NCI-H1694 (cell line): Measurements from ENCODE around the gene AGXT.
A peak's percentile ranks its signal among the peaks of the same experiment; 100 is the strongest.
"Not testable (repeated sequence)": the region's sequence is repeated elsewhere in the genome, so short reads cannot be mapped to it uniquely, and the experiment has no call there.

Experiments
- DNase-seq: peaks from one replicate; lab custom pipeline; 2025; lab: John Stamatoyannopoulos, UW

Gene AGXT

DNA sequence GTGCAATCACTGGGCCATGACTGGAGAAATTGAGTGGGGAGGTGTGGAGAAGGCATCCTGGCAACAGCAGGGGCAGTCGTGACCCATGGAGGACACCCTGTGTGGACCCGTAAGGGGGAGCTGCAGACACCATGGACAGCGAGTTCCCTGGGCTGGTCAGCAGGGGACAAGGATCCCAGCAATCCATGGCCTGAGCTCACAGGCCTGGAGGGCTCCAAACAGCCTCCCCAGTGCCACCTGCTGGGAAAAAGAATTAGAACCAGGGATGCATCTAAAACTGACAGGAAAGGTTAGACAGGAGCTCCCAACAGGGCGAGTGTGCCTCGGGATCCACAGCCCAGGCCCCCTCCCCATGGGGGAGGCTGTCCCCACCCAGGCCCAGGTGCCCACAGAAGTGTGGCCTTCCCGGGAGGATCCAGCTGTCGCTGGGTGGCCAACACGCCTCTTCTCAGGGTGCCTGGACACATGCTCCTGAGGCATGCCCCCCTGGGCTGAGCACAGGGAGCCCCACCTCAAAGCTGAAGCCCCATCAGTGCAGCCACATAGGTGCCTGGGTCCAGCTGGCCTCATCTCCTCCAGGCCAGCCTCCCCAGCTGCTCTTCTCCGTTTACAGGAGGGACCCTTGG, 28.1 kb upstream of the AGXT start:
- DNase-seq, result peak; percentile 8

GRCh38 chr2:240846309-240846708, 22.3 kb upstream of the AGXT start:
- DNase-seq, result not testable (repeated sequence)

DNA sequence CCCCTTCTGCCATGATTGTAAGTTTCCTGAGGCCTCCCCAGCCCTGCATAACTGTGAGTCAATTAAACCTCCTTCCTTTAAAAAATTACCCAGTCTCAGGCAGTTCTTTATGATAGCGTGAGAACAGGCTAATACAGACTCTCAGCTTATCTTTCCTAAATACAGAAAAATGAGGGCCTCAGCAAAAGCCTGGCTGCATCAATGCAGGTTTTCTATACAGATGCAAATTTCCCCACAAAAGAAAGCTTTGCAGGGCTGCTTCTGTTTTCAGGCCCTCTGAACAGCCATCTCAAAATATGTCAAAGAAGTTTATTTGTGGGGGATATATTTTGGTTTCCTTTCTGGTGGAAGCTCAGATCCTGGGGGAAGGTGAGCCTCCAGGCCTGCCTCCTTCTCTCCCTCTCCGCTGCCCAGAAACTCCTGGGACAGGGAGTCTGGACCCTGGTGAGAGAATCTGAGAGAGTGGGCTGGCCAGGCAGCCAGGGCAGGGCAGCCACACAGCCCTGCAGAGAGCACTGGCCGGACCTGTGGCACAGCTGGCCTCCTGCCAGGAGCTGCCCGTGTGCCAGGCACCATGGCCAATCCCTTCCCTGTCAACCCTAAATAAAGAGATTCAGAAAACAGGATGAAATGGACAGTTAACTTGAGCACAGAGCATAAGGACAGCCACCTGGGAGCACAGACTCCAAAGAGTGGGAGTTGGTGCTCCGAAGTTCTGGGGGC, 21.6 kb upstream of the AGXT start:
- no peak for DNase-seq

DNA sequence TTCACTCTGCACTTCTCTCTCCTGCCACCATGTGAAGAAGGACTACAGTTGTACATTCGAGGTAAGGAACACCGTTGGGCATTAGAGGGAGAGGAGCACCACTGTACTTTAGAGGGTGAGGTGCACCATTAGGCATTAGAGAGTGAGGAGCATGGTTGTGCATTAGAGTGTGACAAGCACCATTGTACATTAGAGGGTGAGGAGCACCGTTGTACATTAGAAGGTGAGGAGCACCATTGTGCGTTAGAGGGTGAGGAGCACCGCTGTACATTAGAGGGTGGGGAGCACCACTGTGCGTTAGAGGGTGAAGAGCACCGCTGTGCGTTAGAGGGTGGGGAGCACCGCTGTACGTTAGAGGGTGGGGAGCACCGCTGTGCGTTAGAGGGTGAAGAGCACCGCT, 20.8 kb upstream of the AGXT start:
- no peak for DNase-seq

DNA sequence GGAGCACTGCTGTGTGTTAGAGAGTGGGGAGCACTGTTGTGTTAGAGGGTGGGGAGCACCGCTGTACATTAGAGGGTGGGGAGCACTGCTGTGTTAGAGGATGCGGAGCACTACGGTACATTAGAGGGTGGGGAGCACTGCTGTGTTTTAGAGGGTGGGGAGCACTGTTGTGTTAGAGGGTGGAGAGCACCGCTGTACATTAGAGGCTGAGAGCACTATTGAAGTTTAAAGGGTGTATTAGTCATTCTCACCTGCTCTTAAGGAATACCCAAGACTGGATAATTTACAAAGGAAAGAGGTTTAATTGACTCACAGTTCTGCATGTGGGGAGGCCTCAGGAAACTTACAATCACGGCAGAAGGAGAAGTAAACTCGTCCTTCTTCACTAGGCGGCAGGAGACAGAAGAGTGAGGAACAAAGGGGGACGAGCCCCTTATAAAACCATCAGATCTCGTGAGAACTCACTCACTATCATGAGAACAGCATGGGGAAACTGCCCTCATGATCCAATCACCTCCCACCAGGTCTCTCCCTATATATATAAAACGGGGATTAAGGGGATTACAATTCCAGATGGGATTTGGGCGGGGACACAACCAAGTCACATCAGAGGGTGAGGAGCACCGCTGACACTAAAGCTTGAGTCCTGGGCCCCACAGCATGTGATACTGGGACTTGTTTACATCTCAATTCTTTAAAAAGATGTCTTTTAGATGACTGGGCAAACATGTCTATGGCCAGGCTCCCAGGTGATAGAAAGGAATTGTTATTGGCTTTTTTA, 19.5 kb upstream of the AGXT start:
- no peak for DNase-seq

GRCh38 chr2:240850026-240850425, 18.6 kb upstream of the AGXT start:
- no peak for DNase-seq

DNA sequence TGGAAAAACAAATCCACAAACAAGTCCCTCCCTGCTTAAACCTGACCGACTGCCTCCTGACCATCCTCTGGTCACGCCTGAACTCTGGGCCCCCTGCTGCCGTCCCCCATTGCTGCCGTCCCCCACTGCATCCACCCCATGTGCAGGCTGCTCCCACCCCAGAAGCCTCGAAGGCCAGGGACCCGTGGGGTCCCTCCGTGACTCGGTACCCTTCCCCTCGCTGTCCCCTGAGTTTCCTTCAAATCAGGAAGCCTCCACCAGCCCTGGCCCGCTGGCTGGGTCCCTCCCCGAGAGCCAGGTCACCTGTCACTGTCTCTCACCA, 17.9 kb upstream of the AGXT start:
- DNase-seq, result no peak

GRCh38 chr2:240851078-240851991, 17.3 kb upstream of the AGXT start:
- peak; percentile 86 for DNase-seq

- no peak for DNase-seq
These were observed 15.8 kb upstream of the AGXT start for GRCh38 chr2:240852671-240853314.

- no peak for DNase-seq
These were observed 13.0 kb upstream of the AGXT start for GRCh38 chr2:240855670-240856069.

DNA sequence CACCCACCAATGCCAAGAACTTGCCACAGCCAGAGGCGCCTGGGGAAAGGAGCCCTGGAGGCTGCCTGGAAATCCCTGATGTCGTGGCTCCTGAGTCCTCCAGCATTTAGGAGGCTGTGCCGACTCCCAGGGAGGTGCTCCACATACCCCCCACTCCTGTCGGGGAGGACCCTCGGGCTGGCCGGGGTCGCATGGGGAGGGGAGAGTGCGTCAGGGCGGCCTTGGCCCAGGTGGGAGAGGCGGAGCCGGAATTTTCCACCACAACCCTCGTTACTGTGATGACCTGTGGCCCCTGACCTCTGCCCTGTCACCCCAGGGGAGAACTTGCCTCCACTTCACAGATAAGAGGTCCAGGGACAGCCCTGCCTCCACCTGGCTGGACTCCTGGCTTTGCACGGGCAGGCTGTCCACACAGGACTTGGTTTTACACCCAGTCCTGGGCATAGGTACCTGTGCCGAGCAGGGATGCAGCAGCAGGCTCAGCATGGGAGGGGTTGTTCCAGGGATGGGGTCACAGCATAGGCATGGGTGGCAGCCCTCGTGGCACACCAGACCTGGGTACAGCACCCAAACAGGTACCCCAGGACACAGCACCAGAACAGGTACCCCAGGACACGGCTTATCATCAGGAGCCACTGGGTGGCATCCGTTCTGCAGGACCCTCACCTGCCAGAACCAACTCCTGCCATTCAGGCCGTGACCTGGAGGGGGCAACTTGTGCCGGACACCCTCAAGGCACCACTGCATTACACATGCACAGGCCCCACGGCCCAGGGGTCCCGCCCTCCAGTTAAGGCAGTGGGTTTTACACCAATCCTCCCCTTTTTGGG, 12.3 kb upstream of the AGXT start:
- DNase-seq, result no peak

- DNase-seq, result no peak
These were observed 11.3 kb upstream of the AGXT start for GRCh38 chr2:240857039-240858008.

DNA sequence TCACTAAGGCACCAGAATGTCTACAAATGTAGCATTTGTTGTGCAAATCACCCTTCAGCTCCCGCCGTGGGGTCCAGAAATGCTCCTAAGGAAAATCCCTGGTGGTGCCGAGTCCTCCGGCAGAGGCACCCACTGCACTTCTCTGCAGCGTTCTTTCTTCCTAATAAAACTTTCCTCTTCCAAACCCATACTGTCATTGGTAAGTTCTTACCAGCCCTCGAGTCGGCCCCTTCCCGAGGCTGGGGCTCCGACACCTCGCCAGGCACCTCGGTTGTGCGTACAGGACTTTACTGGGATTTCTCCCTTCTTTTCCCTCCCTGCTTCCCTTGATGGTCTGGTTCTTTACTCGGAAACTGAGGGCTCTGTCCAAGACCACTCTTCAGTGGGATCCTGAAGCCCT, 10.3 kb upstream of the AGXT start:
- no peak for DNase-seq

DNA sequence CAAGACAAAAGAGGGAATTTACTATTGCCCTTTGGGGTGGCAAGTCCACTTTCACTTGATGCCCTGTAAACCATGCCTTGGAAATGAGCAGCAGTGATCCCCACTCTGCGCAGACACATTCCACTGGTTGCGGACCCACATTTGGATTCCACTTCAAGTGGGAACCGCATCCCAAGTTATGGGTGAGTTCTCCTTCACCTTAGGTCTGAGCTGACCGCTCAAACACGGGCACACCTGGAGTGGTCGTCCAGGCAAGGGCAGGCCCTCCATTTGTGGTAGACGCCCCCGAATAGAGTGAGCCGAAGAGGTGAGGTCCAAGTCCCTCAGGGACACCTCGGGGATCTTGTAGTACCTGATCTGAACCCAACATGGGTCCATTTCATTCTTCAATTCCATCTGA, 9.8 kb upstream of the AGXT start:
- no peak for DNase-seq

- DNase-seq, result no peak
These were observed 7.1 kb upstream of the AGXT start for GRCh38 chr2:240861547-240861946.

DNA sequence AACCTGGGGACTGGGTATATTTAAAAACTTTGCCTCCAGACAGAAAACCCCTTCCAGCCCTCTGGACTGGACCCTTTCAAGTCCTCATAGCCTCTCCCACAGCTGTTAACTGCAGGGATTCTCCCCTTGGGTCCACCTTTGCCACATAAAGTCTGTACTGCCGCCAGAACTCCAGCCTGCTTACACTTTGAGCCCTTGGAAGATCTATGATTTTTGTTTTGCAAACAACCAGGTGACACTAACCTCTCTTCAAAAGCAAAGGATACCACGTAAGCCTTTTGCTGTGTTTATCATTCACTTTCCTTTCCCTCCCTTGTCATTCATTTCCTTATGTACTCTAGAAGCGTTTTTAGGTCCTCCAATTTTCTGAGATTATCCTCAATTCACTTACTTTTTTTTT, 4.1 kb upstream of the AGXT start:
- no peak for DNase-seq

DNA sequence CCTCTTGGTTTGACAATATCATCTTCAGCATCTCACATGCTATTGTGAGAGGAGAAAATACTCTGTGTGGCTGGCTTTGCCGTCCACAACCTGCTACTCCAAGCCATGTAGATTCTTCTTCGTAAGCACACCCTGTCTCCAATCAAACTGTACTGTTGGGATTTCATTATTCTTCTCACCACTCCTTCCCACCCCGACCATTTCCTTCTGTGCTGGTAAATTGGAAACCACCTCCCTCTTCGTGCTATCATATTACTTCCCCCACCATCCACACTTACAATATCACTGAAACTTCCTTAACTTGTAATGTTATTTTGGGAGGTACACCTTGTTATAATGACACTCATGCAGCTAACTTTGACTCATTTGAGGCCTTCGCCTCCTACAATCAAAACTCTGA, 3.2 kb upstream of the AGXT start:
- DNase-seq, result no peak

DNA sequence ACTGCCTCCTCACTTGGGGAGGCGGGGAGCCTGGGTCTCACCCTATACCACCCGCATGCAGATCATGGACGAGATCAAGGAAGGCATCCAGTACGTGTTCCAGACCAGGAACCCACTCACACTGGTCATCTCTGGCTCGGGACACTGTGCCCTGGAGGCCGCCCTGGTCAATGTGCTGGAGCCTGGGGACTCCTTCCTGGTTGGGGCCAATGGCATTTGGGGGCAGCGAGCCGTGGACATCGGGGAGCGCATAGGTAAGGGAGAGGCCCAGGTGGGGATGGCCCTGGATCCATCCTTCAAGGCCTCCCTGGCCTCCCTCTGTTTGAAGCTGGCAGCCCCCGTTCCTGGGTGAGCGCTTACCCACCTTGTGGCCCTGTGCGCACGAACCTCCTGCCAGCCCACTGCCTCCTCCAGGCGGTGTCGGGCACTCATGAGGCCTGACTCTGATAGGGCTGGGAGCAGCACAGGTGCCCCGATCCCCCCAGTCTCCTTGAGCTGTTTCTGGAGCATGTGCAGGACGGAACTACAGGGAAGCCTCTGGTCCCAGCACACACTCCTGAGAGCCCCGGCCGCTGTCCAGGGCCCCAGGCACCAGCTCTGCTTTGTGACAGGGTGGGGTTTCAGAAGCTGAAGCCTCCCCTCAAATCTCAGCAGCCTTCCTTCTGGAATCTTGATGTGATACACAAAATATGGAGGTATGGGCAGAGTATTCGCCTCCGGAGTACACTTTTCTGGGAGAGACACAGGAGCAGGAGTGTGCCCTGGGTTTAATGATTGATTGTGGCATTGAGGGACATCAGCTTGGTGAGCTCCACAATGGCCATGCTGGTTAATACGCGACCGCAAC, 708 bp downstream of the AGXT start:
- DNase-seq, result no peak
